Measurements from ENCODE around the gene RBM20. TPM values are rescaled to one million over a fixed set of nuclear protein-coding genes. Genes with fewer than 3 reads are reported as not detected.
"Not testable (repeated sequence)": the region's sequence is repeated elsewhere in the genome, so short reads cannot be mapped to it uniquely, and the experiment has no call there.

Gene RBM20
- polyA plus RNA-seq, 10 donors = 6.8 to 17.0 (median 10.3) TPM

DNA sequence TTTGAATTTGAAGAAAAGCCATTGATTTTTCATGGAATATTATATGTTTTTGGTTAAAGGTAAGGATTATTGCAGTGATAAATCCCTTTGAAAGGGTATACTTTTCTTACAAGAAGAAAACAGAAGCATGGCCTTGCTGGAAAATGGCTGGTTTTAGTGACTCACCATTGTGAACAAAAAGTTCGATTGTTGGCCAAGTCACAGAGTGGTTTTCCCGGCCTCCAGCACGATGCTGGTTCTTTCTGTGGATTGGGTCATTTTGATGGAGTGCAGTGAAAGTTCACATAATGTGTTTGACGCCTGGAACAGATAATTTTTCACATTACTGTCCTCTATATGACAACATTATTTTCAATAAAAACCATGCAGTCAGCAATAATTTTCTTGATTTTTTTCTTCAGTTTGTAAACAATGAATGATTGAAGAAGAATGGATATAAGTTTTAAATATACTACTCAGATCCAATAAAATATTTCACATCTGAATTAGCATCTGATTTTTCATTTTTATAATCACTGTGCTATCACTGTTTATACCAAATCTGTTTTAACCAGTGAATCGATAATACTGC is 60.9 kb downstream of the RBM20 start:
- DNase-seq = no peak

DNA sequence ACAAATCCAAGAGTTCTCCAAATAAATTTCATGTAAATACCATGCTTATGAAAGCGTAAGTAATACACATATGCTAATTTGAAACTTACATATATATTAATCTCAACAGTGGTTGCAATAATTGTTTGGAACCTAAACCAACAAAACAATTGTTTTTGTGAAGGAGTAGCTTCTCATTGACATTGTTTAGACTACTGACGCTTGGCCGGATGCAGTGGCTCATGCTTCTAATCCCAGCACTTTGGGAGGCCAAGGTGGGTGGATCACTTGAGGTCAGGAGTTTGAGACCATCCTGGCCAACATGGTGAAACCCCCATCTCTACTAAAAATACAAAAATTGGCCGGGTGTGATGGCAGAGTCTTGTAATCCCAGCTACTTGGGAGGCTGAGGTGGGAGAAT is 61.5 kb downstream of the RBM20 start:
- not testable (repeated sequence) for DNase-seq

- peak in 1 of 3 donors; percentile 80 for DNase-seq
Measured at GRCh38 chr10:110706690-110707098, 62.6 kb downstream of the RBM20 start.

- peak in 1 of 3 donors; percentile 25 for DNase-seq
Measured at GRCh38 chr10:110708776-110709443, 64.8 kb downstream of the RBM20 start.

GRCh38 chr10:110709444-110709828 is 65.3 kb downstream of the RBM20 start:
- no peak for DNase-seq

DNA sequence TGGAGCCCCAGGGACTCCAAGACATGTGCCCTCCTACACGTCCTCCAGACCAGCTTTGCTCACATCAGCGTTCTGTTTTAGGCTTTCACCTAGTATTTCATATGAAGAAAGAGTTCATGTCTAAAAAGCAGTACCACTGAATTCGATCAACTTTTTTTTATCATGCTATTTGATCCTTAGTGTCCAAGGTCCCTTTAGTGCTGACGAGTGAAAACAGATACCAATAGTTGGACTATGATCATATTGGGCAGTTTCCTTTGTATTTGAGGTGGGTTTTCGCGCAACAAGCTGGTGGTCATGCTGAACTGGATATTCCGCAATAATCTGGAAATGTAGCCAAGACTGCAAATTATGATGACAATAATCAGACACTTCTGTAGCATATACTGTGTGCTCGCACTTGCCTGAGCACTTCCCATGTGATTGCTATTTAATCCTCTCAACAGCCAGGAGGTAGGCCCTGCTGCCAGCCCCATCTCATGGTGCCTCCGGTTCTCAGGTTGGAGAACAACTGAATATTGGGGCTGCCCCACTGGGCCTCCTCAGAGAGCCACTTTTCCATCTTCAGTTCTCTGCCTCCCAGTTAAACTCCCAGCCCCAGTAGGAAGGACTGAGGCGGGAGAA is 65.9 kb downstream of the RBM20 start:
- no peak for DNase-seq

- peak in 1 of 3 donors; percentile 20 for DNase-seq
Measured at GRCh38 chr10:110710621-110711020, 66.5 kb downstream of the RBM20 start.

GRCh38 chr10:110711382-110711781 is 67.2 kb downstream of the RBM20 start:
- DNase-seq = no peak

DNA sequence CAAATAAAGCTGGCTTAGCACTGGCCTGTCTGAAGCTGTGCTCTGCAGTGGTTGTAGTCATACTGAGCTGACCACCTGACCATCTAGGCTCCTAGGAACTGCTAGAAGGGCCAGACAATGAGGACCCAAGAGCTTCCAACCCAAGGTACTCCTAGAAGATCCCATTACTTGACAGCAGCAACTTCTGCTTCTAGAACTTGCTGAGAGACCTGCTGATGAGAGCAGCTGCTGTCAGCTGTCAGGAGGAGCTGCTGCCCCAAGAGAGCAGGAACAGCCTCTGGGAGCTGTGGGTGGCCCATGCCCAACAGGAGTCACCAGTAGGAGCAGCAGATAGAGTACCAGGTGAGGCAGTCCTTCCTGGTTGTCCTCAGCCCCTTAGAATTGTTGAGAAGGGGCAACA is 70.2 kb downstream of the RBM20 start:
- no peak for DNase-seq

DNA sequence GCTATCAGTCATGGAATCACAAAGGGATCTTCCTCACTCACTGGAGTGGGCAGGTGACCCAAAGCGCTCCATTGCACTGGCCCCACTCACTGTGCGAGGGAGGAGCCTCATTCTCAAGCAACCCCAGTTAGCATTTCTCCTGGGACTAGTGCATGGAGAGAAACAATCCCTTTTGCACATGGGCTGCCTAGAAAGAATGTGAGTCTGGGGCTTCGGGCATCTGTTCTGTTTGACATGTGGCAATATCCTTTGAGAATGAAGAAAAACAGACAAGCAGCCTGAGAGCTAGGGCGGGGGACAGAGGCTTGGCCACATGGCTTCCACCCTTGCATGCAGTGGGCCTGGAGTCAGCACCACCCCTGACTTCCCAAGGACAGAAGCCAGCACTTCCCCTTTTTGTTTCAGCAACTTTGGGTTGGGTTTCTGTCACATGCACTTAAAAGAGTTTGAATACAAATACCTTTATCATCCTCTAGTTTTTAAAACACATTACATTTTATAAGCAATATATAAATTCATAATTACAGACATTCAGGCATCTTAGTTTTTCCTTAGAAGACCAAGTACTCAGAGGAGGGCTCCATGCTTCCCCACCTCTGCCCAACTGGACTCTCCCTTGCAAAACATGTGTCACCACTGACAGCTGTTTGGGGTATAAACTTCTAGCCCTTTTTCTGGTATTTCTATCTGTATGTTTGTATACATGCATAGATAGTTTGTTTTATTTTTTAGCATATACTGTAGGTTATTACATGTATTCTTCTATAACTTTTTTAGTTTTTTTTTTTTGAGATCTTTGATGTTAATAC is 73.8 kb downstream of the RBM20 start:
- peak in 1 of 3 donors; percentile 30 for DNase-seq

- DNase-seq = no peak
Measured at GRCh38 chr10:110721406-110722038, 77.4 kb downstream of the RBM20 start.

DNA sequence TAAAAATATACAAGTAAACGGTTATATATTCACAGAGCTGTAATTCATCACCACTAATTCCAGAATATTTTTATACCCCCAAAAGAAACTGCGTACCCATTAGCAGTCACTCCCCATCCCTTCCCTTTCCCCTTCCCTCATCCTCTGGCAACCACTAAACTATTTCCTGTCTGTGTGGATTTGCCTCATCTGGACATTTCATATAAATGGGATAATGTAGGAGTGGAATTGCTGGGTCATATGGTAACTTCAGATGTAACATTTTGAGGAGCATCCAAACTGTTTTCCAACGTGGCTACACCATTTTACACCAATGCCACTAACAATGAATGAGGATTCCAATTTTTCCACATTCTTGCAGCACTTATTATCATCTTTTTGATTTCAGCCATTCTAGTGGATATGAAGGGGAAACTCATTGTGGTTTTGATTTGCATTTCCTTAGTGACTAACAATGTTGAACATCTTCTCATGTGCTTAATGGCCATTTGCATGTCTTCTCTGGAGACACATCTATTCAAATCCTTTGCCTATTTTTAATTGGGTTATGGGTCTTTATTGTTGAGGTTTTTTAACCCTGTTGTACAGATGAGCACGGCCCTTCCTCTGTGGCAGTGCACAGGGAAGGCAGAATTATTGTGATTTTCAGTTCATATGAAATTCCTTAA is 79.2 kb downstream of the RBM20 start:
- DNase-seq = no peak

DNA sequence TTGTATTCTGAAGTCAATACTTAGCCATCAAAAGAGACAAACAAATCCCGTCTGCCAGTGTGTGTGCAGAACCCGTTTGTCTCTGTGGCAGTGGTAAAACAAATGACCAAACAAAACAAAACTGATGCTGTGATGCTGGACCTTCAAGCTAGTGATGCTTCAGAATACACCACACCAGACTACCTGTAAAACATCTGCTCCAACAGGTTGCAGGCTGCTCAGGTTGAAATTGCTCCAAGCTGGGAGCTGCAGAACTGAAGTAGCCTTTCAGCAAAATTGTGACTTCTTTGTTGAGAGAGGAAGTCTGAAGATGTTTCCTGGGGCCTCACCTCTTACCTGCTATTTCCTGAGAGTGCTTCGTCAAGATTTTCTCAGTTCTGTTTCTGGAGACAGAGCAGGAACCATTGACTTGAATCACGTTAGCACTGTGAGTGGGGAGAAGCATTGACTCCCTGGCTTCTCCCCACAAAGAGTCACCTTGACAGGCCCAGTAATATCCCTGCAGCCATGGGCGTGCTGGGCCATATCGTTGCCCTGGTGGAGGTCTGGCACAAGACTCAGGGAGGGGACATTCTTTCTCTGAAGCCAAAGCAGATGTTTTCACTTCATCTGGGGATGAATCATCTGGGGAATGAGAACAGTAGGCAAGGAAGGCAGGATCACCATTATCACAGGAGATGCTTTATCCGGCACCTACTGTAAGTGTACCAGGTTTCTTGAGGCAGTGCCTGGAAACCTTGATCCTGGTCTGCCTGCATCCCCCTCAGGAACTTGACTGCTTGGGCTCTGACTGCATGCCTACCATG is 80.2 kb downstream of the RBM20 start:
- no peak for DNase-seq

DNA sequence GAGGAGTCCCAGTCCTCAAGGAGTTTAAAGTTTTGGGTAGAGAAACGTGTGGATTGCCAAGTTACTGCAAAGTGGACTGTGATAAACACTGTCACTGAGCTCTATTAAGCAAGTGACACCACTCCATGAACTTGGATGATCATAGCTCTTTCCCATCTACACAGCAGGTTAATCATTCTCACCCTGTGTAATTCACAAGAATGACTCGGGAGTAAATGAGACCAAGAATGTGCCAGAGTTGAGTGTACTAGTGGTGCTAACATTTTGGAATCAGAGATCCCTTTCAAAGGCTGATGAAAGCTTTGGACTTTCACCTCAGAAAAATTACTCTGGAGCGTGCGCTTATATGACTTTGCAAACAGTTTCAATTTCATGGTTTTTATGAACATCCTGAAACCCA is 80.8 kb downstream of the RBM20 start:
- no peak for DNase-seq

DNA sequence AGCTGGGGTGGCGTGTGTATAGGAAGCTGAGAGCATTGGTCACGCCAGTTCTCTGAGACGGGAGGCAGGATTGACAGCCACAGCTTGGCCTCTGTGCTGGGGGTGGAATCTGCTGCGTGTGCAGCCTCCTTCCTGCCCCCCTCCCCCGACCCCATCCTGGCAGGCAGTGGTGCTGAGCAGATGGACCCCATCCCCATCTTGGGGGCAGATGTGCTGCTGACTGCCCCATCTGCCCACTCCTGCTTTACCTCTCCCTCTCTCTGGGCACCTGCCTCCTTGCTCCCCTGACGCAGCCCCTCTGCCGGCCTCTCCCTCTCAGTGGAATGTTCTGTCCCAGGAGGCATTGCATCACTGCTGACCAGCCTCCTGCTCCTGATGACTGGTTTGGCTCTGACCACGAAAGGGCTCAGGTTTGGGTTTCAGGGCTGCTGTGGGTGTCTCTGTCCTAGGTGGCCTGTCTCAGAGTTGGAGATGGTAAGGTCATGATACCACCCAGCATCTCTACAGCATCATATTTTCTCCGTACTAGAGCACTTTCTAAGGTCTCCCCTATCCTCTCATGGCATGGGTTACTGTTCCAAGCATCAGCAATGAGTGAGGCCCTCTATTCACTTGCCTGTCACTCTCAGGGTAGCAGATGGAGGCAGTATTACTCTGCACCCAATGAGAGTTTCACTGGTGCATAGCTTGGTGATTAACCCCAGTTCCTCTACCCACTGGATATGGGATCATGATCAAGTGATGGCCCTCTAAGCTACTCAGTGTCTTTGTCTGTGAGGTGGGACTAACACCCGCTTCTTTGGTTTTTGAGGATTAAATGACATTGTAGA is 81.9 kb downstream of the RBM20 start:
- peak in 2 of 3 donors; percentile 36 to 60 for DNase-seq

DNA sequence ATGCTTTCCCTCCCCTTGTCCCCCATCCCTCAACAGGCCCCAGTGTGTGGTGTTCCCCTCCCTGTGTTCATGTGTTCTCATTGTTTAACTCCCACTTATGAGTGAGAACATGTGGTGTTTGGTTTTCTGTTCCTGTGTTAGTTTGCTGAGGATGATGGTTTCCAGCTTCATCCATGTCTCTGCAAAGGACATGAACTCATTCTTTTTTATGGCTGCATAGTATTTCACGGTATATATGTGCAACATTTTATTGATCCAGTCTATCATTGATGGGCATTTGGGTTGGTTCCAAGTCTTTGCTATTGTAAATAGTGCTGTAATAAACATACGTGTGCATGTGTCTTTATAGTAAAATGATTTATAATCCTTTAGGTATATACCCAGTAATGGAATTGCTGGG is 83.6 kb downstream of the RBM20 start:
- DNase-seq = not testable (repeated sequence)

DNA sequence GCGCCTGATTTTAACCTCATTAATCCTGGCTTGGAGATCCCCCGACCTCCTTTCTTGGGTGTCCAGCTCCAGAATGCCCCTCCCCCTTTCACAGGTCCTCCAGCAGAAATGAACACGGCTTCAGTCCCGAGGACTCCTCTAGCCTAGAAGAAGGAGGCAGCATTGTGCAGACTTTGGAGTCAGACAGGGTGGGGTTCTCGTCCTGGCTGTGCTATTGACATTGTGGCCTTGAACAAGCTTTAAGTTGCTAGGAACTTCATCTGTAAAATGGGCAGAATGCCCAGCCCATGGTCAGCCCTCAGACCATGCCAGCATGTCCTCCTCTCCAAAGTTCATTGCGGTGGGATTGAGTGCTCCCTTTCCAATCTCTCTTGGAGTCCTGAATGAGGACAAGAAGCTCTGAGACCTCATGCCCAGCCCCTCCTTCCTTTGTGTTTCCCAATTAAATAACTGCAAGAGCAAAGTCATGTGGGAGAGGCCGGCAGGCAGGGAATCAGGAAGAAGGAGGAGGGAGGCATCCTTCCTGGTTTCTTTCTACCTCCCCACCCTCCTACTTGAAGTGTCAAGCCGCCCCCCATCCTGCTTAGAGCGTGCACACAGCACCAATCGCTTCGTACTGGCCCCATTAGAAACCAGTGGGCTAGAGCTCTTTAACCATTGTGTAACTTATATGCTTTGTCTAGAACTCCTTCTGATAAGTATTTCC is 86.4 kb downstream of the RBM20 start:
- no peak for DNase-seq

- DNase-seq = no peak
Measured at GRCh38 chr10:110733218-110733952, 89.2 kb downstream of the RBM20 start.

All from muscle of back (tissue), 11 donors.